Renal pelvis (tissue), 4 donors: ENCODE data around the gene MEIS2. TPM values are rescaled to one million over a fixed set of nuclear protein-coding genes. Genes with fewer than 3 reads are reported as not detected.

Experiments
- DNase-seq: peaks from one replicate; pipeline ENCODE4 v3.0.0-alpha.2; 2013
- polyA plus RNA-seq, 3 donors: library from polyadenylated mRNA; unstranded; fragments of 120-200 nt; gene quantifications; one replicate each; pipeline ENCODE4 v1.2.1, GENCODE V29; 2013; ENCODE audit not compliant: insufficient read length in 3 of 3

Gene MEIS2
- polyA plus RNA-seq, 3 donors: 114 to 142 (median 138) TPM

GRCh38 chr15:37121492-37121891 lies 21.1 kb upstream of the MEIS2 start:
- DNase-seq: no peak

GRCh38 chr15:37117030-37117429 lies 16.7 kb upstream of the MEIS2 start:
- no peak for DNase-seq

GRCh38 chr15:37115538-37115937 lies 15.2 kb upstream of the MEIS2 start:
- no peak for DNase-seq

GRCh38 chr15:37112971-37113670 lies 12.8 kb upstream of the MEIS2 start:
- no peak for DNase-seq

- no peak for DNase-seq
Observed at GRCh38 chr15:37112171-37112570, 11.8 kb upstream of the MEIS2 start.

- DNase-seq: no peak
Observed at GRCh38 chr15:37111427-37111717, 11.0 kb upstream of the MEIS2 start.

- DNase-seq: no peak
Observed at GRCh38 chr15:37109872-37110572, 9.7 kb upstream of the MEIS2 start.

- DNase-seq: no peak
Observed at GRCh38 chr15:37109168-37109871, 9.0 kb upstream of the MEIS2 start.

GRCh38 chr15:37108381-37109167 lies 8.2 kb upstream of the MEIS2 start:
- DNase-seq: no peak

GRCh38 chr15:37107744-37108380 lies 7.5 kb upstream of the MEIS2 start:
- no peak for DNase-seq

GRCh38 chr15:37107071-37107743 lies 6.9 kb upstream of the MEIS2 start:
- no peak for DNase-seq

- no peak for DNase-seq
Observed at GRCh38 chr15:37106490-37107001, 6.2 kb upstream of the MEIS2 start.

- no peak for DNase-seq
Observed at GRCh38 chr15:37105889-37106288, 5.5 kb upstream of the MEIS2 start.

GRCh38 chr15:37105029-37105428 lies 4.7 kb upstream of the MEIS2 start:
- DNase-seq: no peak

- DNase-seq: peak; percentile 89
Observed at GRCh38 chr15:37104424-37104981, 4.2 kb upstream of the MEIS2 start.

- DNase-seq: no peak
Observed at GRCh38 chr15:37103475-37104423, 3.4 kb upstream of the MEIS2 start.

GRCh38 chr15:37103163-37103435 lies 2.8 kb upstream of the MEIS2 start:
- DNase-seq: no peak

GRCh38 chr15:37102305-37103162 lies 2.2 kb upstream of the MEIS2 start:
- DNase-seq: no peak

- no peak for DNase-seq
Observed at GRCh38 chr15:37101980-37102304, 1.6 kb upstream of the MEIS2 start.
